Activated CD4-positive, CD25-positive, alpha-beta regulatory T cell (primary cell): ENCODE measurements around the gene PRDX2.
A peak's percentile ranks its signal among the peaks of the same experiment; 100 is the strongest.
"Not testable (repeated sequence)": the region's sequence is repeated elsewhere in the genome, so short reads cannot be mapped to it uniquely, and the experiment has no call there.

Experiments
- DNase-seq, 4 experiments: peaks; one replicate each; lab custom pipeline; 2025; lab: John Stamatoyannopoulos, UW

Gene PRDX2

DNA sequence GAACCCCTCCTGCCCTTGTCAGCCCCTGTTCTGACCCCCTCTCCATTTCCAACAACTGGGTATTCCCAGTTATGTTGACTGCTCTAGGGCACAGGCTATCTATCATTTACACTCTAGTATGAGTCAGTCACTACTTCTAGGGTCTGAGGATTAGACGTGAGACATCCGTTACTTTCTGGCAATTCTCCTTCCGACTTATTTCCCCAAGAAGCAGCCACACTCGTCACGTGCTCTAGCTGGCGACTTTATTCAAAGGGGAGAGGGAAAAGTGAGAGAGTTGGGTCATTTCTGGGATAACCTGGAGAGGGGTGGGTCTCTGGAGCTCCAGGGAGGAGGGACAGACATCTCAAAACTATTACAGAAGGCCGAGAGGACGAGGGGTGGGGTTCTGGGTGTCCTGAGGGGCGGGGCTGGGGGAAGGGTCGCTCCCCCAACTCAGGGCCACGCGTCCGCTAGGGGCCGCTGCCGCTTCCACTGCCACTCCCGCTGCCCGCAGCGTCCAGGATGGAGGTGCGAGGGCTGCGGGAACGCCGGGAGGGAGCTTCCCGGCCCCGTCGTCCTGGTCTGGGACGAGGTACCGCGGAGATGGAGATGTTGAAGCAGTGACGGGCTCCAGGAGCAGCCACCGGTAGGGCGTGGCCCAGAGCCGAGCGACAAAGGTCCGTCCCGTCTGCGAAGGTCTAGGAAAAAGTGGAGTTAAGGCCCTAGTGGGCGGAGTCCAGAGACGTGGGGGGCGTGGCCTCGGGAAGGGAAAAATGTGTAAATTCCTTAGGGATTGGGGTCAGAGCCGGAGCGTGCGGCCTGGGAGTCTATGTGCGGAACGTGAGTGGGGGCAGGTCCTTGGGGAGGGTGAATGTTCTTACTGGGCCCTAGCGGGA, 23.9 kb upstream of the PRDX2 start:
- DNase-seq, result no peak

DNA sequence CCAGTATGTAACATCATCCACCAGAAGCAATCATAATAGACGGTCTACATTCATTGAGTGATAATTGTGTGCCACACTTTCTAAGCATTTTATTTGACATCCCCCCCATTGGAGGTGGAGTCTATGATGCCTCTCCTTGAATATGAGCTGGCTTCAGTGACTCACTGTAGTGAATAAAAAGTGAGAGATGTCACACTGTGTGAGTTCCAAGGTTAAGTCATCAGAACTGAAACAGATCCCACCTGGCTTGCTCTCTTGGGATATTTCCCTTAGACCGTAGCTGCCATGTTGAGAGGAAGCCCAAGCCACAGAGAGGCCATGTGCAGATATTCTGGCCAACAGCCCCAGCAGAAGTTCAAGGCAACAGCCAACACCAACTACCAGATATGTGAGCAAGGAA, 20.2 kb upstream of the PRDX2 start:
- DNase-seq, result no peak

DNA sequence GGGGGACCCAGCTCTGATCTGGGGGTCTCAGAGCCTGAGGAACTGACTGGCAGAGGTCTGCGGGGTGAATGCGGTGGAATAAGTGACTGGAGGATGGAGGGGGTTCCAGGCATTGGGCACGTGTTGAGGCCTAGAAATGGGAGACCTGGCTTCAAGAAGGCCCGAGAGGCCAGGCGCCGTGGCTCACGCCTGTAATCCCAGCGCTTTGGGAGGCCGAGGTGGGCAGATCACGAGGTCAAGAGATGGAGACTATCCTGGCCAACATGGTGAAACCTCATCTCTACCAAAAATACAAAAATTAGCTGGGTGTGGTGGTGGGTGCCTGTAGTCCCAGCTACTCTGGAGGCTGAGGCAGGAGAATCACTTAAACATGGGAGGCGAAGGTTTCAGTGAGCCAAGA, 16.2 kb upstream of the PRDX2 start:
- not testable (repeated sequence) for DNase-seq

DNA sequence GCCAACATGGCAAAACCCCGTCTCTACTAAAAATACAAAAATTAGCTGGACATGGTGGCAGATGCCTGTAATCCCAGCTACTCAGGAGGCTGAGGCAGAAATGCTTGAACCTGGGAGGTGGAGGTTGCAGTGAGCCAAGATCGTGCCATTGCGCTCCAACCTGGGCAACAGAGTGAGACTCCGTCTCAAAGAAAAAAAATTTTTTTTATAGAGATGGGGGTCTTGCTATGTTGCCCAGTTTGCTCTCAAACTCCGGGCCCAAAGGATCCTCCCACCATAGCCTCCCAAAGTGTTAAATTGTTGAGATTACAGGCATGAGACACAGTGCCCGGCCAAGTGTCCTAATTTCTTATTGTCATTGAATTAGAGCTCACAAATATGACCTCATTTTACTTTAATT, 15.6 kb upstream of the PRDX2 start:
- not testable (repeated sequence) for DNase-seq

DNA sequence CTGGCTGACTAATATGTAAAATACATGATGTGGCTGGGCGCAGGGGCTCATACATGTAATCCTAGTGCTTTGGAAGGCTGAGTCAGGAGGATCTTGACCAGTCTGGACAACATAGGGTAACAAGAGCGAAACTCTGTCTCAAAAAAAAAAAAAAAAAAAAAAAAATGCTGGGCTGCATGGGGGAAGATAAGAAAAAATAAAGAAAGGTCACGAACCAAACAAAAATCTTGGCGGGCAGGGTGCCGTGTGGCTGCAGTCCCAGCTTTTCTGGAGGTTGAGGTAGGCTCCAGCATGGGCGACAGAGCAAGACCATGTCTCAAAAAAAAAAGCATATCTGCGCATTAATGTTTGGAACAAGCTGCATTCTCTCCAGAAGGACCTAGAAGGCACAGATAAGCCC, 13.5 kb upstream of the PRDX2 start:
- DNase-seq, result no peak

DNA sequence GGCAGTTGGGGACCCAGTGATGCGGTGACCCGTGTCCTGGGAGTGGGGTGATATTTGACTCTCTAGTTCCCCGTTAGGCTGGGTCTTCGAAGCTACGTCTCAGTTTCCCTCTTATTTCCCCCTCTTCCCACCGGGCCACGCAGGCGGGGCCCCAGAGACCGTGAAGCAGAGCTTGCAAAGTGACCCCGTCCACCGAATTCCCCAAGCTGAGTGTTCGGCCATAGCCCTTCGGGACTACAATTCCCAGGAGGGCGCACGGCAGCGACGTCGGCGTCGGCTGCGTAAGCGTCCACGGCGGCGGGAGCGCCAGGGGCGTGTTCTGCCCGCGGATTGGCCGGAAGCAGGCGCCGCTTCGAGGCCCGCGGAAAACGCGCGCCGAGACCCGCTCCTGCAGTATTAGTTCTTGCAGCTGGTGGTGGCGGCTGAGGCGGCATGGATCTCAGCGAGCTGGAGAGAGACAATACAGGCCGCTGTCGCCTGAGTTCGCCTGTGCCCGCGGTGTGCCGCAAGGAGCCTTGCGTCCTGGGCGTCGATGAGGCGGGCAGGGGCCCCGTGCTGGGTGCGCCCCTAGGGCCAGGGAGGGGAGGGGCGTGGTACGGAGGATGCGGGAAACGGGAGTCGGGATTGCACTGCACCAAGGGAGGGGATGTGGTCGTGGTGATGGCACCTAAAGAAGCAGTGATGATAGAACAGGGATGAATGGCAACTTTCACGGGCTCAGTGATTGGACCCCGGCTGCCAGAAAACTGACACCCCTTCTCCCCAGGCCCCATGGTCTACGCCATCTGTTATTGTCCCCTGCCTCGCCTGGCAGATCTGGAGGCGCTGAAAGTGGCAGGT, 4.9 kb upstream of the PRDX2 start, which contains the start of gene RNASEH2A:
Gene RNASEH2A, plus strand, starts transcription at position 343 of the 840 bp plus-strand sequence. Its CDS starts 90 bp downstream, at position 433.
- DNase-seq, result peak; percentile 71 to 83 (median 78)

DNA sequence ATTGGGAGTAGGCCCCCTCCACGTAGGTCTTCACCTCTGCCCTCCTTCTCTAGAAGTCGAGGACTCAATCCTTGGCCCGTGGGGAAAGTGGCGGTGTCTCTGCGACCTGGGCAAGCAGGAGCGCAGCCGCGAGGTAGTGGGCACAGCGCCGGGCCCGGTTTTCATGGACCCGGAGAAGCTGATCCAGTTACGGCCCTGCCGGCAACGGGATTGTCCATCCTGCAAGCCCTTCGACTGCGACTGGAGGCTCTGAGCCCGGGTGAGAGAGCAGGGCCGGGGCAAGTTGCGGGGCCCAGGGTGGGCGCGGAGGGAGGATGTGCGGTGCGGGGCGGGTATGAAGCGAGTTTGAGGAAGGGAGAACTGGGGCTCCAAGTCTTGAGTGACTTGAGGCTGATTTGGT, 2.5 kb upstream of the PRDX2 start:
- no peak for DNase-seq

DNA sequence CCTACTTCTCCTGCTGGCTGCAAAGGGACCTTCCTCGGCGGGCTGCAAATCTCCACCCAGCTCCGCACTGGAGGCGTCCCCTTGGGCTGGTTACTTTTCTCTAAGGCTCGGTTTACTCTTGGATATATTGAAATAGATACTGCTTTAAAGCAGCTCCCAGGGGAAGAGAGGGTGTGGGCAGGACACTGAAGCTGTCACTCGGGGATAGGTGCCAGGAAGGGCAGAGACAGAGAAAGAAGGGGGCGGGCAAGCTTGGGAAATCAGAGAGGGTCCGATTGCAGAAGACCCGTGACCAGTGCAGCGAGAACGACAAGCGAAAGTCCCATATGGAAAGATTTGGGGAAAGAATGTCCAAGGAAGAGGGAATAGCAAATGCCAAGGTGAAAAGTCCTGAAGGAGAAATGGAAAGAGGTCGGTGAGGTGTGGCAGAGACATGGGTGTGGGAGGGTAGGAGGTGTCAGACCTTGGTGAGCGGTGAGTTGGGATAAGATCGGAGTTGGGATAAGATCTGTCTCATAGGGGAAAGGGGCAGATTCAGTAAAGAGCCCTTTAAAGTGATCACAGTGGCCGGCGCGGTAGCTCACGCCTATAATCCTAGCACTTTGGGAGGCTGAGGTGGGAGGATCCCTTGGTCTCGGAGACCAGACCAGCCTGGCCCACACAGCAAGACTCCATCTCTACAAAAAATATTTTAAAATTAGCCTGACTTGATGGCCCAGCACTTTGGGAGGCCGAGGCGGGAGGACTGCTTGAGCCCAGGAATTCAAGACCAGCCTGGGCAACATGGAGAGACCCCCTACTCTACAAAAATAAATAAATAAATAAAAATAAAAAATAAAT, 887 bp upstream of the PRDX2 start:
- no peak for DNase-seq

DNA sequence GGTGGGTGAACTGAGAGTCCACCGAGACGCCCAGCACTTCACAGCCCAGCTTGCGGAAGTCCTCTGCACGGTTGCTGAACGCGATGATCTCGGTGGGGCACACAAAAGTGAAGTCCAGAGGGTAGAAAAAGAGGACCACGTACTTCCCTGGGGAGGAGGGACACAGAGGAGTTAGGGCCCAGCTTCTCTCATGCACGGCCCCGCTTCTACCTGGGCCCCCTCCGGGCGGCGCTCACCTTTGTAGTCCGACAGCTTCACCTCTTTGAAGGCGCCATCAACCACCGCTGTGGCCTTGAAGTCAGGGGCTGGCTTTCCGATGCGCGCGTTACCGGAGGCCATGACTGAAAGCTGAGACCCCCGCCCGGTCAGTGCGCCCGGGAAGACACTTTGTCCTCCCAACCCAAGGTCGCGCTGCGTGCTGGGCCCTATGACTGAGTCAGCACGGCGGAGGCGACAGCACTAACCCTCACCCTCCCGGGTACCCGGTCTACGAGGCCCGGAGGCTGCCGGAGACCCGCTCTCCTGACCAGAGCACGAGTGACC, 606 bp downstream of the PRDX2 start:
- DNase-seq, result no peak

DNA sequence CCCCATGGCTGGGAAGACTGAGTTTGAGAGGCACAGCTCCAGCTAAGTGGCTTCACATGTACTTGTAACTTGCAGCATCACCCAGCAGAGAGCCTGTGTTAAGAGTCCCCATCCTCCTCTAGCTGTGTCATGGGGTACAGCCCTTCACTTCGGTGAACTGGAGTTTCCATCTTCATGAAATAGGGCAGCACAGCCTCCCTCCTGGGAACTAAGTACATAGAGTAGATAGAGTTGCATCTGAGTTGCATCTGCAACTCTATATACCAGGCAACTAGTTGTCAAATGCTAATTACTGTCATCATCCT, 1.2 kb downstream of the PRDX2 start:
- no peak for DNase-seq

DNA sequence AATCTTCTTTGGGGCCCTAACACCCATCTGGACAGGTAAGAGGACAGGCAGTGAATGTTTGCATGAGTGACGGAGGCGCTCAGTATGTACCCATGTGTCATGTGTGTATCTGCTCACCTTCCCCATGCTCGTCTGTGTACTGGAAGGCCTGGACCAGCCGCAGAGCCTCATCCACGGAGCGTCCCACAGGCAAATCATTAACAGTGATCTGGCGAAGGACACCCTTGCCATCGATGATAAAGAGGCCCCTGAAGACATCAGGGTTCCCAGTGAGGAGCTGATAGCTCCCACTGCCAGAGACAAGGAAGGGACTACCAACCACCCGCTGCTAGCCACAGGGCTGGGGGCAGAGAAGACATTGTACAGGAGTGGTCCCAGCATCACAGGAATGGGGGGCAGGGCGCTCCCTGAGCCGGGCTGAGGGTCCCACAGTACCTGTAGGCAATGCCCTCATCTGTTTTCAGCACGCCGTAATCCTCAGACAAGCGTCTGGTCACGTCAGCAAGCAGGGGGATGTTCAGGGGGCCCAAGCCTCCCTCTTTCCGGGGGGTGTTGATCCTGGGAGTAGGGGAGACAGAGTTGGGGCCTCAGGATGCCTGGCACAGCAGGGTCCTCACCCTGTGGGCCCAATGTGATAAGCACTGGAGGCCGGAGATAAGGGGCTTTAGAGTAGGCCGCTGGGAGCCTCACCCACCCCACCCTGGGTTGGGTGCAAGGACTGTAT, 1.7 kb downstream of the PRDX2 start:
- no peak for DNase-seq

DNA sequence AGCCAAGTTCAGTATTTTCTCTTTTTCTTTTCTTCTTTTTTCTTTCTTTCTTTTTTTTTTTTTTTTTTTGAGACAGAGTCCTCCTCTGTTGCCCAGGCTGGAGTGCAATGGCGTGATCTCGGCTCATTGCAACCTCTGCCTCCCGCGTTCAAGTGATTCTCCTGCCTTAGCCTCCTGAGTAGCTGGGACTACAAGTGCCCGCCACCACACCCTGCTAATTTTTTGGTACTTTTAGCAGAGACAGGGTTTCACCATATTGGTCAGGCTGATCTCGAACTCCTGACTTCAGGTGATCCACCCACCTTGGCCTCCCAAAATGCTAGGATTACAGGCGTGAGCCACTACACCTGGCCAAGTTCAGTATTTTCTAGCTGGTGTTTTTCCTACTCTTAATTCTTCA, 4.0 kb downstream of the PRDX2 start:
- not testable (repeated sequence) for DNase-seq

DNA sequence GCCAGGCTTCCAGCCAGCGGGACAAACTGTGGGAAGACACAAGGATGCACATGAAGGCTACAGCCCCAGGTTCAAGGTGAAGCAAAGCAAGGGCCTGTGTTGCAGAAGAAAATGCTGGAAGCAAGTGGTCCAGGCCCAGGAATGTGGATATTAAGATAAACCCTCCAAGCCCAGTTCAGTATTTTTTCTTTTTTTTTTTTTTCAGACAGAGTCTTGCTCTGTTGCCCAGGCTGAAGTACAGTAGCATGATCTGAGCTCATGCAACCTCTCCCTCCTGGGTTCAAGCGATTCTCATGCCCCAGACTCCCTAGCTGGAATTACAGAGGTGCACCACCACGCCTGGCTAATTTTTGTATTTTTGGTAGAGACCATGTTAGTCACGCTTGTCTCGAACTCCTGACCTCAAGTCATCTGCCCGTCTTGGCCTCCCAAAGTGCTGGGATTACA, 4.4 kb downstream of the PRDX2 start:
- no peak for DNase-seq

DNA sequence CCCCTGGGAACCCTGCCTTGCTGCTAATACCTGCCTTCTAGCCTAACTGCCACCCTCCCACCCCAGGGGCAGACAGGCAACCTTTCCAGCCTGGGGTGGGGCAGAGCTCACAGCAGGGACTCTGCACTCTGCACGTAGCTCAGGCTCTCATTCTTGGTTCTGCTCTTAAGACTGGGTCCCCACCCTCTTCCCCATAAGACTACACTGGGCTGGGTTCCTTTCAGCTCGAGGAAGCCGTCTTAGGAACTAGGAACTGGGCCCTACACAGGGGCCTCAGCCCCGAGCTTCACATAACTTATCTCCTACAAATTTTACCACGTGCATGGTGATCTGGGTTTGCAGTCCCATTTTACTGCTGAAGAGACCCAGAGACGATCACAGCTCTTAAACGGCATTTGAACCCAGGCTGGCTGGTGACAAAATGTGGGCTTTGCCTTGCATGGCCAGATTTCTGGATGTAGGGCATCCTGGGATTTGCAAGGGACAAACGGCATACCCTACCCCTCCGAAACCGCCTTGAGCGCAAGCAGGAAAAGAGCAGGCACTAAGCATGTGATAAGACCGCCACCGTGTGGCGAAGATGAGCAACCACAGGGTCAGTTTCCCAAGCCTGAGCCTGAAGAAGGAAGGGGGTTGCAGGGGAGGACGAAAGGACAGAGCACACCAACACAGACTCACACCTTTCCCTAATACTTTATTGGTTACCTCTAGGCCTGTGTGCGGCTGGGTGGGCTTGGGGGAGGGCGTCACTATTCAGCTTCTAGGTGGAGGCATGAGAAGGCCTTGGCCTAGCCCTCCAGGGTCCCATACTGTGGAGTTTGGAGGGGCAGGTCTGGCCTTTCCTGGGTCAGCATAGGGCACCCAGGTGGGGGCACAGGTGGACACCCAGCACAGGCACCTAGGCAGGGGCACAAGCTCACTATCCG, 5.2 kb downstream of the PRDX2 start:
- DNase-seq, result peak; percentile 40 to 58 (median 48)

DNA sequence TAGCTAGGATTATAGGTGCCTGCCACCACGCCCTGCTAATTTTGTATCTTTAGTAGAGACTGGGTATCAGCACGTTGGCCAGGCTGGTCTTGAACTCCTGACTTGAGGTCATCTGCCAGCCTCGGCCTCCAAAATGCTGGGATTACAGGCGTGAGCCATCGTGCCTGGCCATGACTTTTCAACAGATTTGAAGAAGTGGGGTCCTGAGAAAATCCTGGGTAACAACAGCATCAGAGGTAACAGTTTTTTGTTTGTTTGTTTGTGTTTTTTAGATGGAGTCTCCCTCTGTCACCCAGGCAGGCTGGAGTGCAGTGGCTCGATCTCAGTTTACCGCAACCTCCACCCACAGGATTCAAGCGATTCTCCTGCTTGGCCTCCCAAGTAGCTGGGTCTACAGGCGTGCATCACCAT, 6.6 kb downstream of the PRDX2 start:
- DNase-seq, result no peak

DNA sequence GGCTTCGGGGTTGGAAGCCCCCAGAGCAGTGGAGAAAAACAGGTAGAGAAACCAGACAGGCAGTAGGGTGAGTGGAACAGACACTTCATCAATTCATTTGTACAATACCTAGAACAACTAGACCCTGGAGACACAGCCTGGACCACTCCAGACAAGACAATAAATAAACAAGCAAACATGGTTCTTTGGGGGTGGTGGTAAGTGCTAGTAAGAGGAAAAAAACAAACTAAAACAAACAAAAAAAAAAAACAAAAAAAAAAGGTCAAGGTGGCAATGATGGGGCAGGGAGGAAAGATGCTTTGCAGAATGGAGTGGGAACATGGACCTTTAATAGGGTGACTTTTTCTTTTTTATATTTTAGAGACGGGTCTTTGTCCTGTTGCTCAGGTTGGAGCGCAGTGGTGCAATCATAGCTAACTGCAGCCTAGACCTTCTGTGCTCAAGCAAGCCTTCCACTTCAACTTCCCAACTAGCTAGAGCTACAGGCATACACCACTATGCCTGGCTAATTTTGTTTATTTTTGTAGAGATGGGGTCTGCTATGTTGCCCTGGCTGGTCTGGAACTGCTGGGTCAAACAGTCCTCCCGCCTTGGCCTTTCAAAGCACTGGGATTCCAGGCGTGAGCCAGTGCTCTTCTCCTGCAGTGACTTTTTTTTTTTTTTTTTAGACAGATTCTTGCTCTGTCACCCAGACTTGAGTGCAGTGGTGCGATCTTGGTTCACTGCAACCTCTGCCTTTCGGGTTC, 7.2 kb downstream of the PRDX2 start:
- DNase-seq, result no peak

DNA sequence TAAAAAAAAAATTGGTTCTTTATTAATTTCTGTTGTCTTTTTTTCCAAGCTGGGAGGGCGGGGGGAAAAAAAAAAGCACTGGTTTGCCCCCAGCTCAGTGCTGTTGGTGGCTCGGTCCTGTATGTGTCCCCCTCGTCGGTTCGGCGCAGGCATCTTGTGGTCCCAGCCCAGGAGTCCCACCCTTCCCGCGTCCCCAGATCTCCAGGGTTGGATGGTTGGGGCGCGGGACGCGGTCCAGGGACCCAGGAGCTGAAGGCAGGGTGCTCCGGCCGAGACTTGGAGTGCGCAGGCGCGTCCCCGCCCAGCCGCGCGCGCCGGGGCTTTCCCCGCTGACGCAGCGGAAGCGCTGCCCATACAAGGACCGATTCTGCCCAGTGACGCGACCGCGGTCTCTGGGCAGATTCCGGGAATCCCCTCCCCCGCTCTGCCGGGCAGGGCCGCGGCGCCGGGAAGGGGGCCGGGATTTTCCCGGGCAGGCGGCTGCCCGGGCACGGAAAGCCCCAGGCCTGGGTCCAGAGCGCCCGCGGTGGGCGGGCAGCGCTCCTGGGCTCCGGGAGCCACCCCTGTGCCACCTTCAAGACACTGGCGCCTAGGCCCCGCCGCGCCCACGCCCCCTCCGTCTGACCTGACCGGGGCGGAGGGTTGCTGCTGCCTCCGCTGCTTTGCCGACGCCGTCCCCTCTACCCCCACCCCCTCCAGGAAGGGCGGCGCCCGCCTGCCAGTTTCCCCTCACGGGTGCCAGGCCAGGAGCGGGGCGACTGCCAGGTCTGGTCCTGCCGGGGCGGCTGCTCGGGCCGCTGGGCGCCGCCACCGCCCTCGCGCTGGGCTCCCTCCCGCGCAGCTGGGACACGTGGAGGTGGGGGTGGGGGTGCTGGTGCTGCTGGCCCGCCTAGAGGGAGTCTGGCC, 8.1 kb downstream of the PRDX2 start:
- DNase-seq, result peak; percentile 85 to 95 (median 89)

DNA sequence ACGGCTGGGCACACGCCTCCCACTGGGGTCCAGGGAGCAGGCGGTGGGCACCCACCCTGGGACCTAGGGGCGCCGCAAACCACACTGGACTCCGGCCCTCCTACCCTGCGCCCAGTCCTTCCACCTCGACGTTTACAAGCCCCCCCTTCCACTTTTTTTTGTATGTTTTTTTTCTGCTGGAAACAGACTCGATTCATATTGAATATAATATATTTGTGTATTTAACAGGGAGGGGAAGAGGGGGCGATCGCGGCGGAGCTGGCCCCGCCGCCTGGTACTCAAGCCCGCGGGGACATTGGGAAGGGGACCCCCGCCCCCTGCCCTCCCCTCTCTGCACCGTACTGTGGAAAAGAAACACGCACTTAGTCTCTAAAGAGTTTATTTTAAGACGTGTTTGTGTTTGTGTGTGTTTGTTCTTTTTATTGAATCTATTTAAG, 8.7 kb downstream of the PRDX2 start:
- no peak for DNase-seq
